Thoracic aorta (tissue), 2 donors: ENCODE data around the gene CTXN1. TPM values are rescaled to one million over a fixed set of nuclear protein-coding genes. Genes with fewer than 3 reads are reported as not detected.

Experiments used
- ATAC-seq: fragments of 150-250 bp; one replicate; pipeline ENCODE4 v1.8.0; 2017; ENCODE audit warnings: low read depth; ENCODE audit not compliant: insufficient number of reproducible peaks, low FRiP score
- DNase-seq: peaks from one replicate; pipeline ENCODE4 v3.0.0-alpha.2; 2020; ENCODE audit warnings: low spot score
- H3K27ac ChIP-seq, 2 donors: fragments of 200-600 bp; sonication (generic); 1 replicate in 1 of 2; 2 replicates in 1 of 2; pipeline ENCODE4 v1.5.1; 2016; ENCODE audit warnings: mild to moderate bottlenecking in 2 of 2, moderate library complexity in 2 of 2
- H3K27me3 ChIP-seq: fragments of 200-600 bp; sonication (generic); replicated peaks from 2 replicates; pipeline ENCODE4 v1.6.0; 2016; ENCODE audit warnings: mild to moderate bottlenecking; ENCODE audit not compliant: insufficient read depth
- H3K36me3 ChIP-seq: fragments of 200-600 bp; sonication (generic); one replicate; pipeline ENCODE4 v1.5.1; 2016
- H3K4me1 ChIP-seq, 2 donors: fragments of 200-600 bp; sonication (generic); 1 replicate in 1 of 2; 2 replicates in 1 of 2; pipeline versions ENCODE4 v1.5.1 to v1.6.0; 2016; ENCODE audit warnings: low read depth in 2 of 2, mild to moderate bottlenecking in 1 of 2; ENCODE audit not compliant: control insufficient read depth in 1 of 2
- H3K4me3 ChIP-seq: fragments of 200-600 bp; sonication (generic); 2 replicates; pipeline ENCODE4 v1.5.1; 2016; ENCODE audit warnings: mild to moderate bottlenecking
- H3K9me3 ChIP-seq: fragments of 200-600 bp; sonication (generic); 2 replicates; pipeline ENCODE4 v1.5.1; 2016
- total RNA-seq, 2 donors: library from RNA; depleted of rRNA; stranded (reverse); fragments of >200 nt; gene quantifications; one replicate each; pipeline versions ENCODE4 v1.1.0 to v1.2.3, GENCODE V29; 2016
- TF ChIP-seq, protein P1 (sequence below): fragments of 200-600 bp; sonication (generic); IDR thresholded peaks from one replicate; pipeline ENCODE4 v1.5.1; 2019; ENCODE audit warnings: antibody characterized with exemption

CTXN1 gene
- total RNA-seq, 2 donors from 2014 or later, result 0.54 TPM; not detected in 1

DNA sequence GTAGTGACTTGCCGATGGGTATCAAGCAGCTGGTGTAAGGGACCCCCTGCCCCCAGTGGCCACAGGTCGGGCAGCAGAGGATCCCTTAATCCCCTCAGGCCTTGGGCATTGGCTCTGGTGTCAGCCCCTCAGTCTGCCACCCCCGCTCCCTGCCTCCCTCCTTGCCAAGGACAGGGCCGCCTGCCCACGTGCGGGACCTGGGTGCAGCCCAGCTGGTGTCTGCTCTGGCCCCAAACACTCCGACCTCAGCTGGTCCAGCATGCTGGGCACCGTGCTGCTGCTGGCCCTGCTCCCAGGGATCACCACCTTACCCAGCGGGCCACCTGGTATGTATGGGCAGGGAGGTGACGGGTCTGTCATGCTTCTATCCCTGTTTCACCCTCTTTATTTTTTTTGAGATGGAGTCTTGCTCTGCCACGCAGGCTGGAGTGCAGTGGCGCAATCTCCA is 11.3 kb downstream of the CTXN1 start, which contains the start of gene TGFBR3L:
Gene TGFBR3L, plus strand, starts transcription at position 233 of the 448 bp plus-strand sequence.
- Histone ChIP-seq H3K36me3 (peaks cover 32% of the 10 kb centered on the region), H3K27ac (no peak within 1 kb of the TSS), H3K4me3 (no peak within 1 kb of the TSS), H3K4me1 (peaks cover 14 to 37% of the 10 kb centered on the region in 2 donors), H3K9me3 (no peaks in the 10 kb centered on the region), H3K27me3 (no peaks in the 10 kb centered on the region)
- DNase-seq (no peak), ATAC-seq (no peak)
- TF ChIP-seq, protein P1, sequence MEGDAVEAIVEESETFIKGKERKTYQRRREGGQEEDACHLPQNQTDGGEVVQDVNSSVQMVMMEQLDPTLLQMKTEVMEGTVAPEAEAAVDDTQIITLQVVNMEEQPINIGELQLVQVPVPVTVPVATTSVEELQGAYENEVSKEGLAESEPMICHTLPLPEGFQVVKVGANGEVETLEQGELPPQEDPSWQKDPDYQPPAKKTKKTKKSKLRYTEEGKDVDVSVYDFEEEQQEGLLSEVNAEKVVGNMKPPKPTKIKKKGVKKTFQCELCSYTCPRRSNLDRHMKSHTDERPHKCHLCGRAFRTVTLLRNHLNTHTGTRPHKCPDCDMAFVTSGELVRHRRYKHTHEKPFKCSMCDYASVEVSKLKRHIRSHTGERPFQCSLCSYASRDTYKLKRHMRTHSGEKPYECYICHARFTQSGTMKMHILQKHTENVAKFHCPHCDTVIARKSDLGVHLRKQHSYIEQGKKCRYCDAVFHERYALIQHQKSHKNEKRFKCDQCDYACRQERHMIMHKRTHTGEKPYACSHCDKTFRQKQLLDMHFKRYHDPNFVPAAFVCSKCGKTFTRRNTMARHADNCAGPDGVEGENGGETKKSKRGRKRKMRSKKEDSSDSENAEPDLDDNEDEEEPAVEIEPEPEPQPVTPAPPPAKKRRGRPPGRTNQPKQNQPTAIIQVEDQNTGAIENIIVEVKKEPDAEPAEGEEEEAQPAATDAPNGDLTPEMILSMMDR, result no peak

DNA sequence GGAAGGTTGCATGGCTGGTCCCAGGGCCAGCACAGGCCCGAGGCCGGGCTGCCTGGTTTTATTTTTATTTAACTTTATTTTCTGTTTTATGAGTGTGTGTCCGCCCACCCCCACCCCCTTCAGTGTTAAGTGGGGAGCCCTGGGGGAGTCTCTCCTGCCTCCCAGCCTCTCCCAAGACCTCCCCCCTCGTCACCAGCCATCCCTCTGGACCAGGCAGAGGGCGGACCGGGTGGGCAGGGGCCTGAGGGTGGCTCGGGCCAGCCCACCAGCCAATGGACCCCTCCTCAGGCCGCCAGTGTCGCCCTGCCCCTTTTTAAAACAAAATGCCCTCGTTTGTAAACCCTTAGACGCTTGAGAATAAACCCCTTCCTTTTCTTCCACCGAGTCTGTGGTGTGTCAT is 11.8 kb downstream of the CTXN1 start:
- Histone ChIP-seq H3K27me3 (no peaks in the 10 kb centered on the region), H3K27ac (no peak overlapping the region), H3K4me1 (peaks cover 14 to 32% of the 10 kb centered on the region in 2 donors), H3K36me3 (peaks cover 34% of the 10 kb centered on the region), H3K4me3 (no peak overlapping the region), H3K9me3 (no peaks in the 10 kb centered on the region)
- TF ChIP-seq, protein P1, result no peak
- ATAC-seq (no peak), DNase-seq (no peak)

DNA sequence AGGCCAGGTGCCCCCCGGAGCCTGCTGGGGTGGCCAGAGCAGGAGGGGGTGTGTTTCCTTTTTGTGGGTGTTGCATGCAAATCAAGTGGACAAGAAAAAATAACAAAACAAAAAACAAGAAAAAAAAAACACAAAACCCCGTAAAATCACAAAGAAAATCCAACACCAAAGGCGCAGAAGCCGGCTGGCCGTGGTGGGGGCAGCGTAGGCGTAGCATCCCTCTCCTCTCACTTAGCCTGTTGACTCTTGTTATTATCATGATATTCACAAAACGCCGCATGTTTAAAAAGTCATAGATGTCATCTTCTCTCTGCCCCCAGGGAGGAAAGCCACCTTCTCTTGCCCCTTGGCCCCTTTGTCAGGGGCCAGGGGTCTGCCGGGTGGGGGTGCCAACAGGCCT is 12.3 kb downstream of the CTXN1 start:
- no peaks in the 10 kb centered on the region for H3K27me3 ChIP-seq
- ATAC-seq (no peak), DNase-seq (no peak)
- H3K36me3 ChIP-seq, result peaks cover 34% of the 10 kb centered on the region
- H3K4me1 ChIP-seq, result peaks cover 14 to 29% of the 10 kb centered on the region in 2 donors
- no peak overlapping the region for H3K27ac ChIP-seq
- no peaks in the 10 kb centered on the region for H3K9me3 ChIP-seq
- TF ChIP-seq, protein P1, result no peak
- H3K4me3 ChIP-seq, result no peak overlapping the region

DNA sequence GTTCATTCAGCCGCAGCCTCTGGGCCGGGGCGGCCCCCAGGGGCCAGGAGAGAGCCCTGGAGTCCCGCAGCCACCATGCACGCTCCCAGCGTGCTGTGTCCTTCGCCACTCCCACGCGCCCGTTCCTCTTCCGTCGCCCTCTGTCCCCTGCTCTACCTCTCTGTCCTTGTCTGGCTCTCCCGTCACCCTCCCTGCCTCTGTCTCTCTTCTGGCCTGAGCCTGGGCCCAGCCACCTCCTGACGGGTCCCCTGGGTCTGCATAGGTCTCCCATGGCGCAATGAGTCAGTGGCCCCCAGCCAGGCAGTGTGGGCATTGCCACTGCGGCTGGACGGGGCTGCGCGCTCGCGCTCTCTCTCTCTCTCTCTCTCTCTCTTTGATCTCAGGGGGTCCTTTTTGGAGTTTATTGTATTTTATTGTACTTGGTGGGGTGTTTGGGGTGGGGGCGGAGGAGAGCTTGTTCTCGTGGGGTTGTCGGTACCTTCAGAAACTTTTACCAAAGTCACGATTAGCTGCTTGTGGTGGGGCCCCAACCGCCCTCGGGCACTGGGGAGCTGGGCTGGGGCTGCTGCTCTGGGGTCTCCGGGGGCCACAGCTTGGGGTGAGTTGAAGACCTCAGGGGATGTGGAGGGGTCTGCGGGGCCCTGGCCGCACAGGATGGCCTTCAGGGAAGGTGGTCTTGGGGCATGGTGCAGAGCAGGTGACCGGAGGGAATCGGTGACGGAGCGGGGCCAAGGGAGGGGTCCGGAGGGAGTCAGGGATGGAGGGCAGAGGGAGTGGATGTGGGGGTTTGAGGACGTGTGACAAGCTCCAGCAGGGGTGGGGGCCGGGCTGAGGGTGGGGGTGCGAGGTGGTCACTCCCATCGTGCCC is 13.0 kb downstream of the CTXN1 start:
- Histone ChIP-seq H3K4me1 (peaks cover 11 to 22% of the 10 kb centered on the region in 2 donors), H3K27ac (no peak overlapping the region), H3K27me3 (no peaks in the 10 kb centered on the region), H3K4me3 (no peak overlapping the region), H3K9me3 (no peaks in the 10 kb centered on the region), H3K36me3 (peaks cover 34% of the 10 kb centered on the region)
- TF ChIP-seq, protein P1, result no peak
- no peak for DNase-seq
- ATAC-seq, result no peak

DNA sequence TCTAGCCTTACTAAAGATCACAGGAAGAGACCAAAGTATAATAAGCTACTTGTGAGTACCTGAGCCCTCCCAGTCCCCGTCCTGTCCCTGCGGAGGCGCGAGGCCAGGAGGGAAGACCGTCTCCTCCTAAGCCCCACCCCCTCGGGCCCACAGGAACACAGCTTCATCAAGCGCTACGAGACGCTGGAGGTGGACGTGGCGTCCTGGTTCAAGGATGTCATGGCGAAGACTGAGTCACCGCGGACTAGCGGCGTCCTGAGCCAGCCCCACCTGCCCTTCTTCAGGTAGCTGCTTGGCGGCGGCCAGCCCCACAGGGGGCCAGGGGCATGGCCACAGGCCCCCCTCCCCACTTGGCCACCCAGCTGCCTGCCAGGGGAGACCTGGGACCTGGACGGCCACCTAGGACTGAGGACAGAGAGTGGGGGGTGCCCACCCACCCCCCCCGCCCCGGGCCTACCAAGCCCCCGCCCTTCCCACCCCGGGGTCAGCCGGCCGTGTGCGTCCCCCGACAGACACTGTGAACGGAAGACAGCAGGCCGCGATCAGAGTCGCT is 13.7 kb downstream of the CTXN1 start:
- DNase-seq (no peak), ATAC-seq (no peak)
- H3K27me3 ChIP-seq, result no peaks in the 10 kb centered on the region
- no peak overlapping the region for H3K27ac ChIP-seq
- peaks cover 34% of the 10 kb centered on the region for H3K36me3 ChIP-seq
- no peaks in the 10 kb centered on the region for H3K9me3 ChIP-seq
- H3K4me1 ChIP-seq, result peaks cover 9 to 20% of the 10 kb centered on the region in 2 donors
- no peak overlapping the region for H3K4me3 ChIP-seq
- TF ChIP-seq, protein P1, result no peak
